ENCODE measurements around the gene KCNJ6. TPM values are rescaled to one million over a fixed set of nuclear protein-coding genes. Genes with fewer than 3 reads are reported as not detected.

KCNJ6 gene
- total and polyA plus RNA-seq, 2 of the 8 experiments (the other 6 are each of a cell fraction or from before 2014, with no cell fraction given), result 0.51 to 1.2 TPM

DNA sequence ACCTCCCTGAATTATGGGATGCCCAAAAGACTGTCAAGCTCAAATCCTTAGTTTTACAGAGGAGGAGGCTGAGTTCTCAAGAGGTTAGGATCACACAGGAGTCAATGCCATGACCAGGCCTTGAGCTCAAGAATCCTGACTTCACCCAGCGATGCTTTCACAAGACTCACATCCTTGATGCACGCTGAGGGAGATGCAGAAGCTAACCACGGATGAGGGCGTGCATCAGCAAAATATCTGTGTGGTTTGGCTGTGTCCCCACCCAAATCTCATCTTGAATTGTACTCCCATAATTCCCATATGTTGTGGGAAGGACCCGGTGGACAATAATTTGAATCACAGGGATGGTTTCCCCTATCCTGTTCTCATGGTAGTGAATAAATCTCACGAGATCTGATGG lies 133.2 kb downstream of the KCNJ6 start:
- CTCF ChIA-PET (ENCODE audit: partially characterized antibody), result no interaction called here
- no peak for DNase-seq (ENCODE audit: low read depth in 1 of 2, low spot score in 2 of 2)

More for the DNA sequence above, 133.2 kb downstream of the KCNJ6 start:
- Histone ChIP-seq H3K4me3 (ENCODE audit: extremely low read depth in 1 of 4, insufficient read depth in 2 of 4, low read depth in 3 of 4, low read length in 4 of 4) (no peak overlapping the region), H3K23me2 (ENCODE audit: low read depth, low read length) (no peaks in the 10 kb centered on the region), H3K4me2 (ENCODE audit: insufficient read depth in 1 of 2, low read depth in 2 of 2, low read length in 2 of 2) (no peak overlapping the region), H4K8ac (ENCODE audit: extremely low read depth, insufficient read depth, low read length) (no peak overlapping the region), H2AFZ (ENCODE audit: low read length) (no peak overlapping the region), H2BK120ac (replicated peaks; ENCODE audit: low read depth, low read length) (no peak overlapping the region), H2AK5ac (ENCODE audit: low read depth, low read length) (no peak overlapping the region), H3K18ac (ENCODE audit: extremely low read depth, low read length) (no peak overlapping the region), H4K5ac (ENCODE audit: insufficient read length, low read depth, low read length) (no peak overlapping the region), H3K27ac (ENCODE audit: low read depth, low read length) (no peak overlapping the region), H2BK20ac (ENCODE audit: low read length) (no peak overlapping the region), H4K20me1 (replicated peaks in 1 of 2; ENCODE audit: control insufficient read depth in 1 of 2, insufficient read depth in 2 of 2, low read length in 2 of 2) (no peaks in the 10 kb centered on the region), H3K4me1 (replicated peaks in 1 of 4; ENCODE audit: control insufficient read depth in 3 of 4, insufficient read depth in 4 of 4, low read length in 3 of 4) (no peaks in the 10 kb centered on the region), H3K36me3 (ENCODE audit: control insufficient read depth in 2 of 4, insufficient read depth in 4 of 4, low read length in 3 of 4) (no peaks in the 10 kb centered on the region), H3K9me3 (ENCODE audit: insufficient read depth in 2 of 2, low read depth in 1 of 2, low read length in 1 of 2) (peaks cover 0 to 4% of the 10 kb centered on the region in 2 experiments; a peak in 1 of 4 replicates), H3K56ac (replicated peaks; ENCODE audit: insufficient read length, low read depth, low read length) (no peak overlapping the region), H3K27me3 (replicated peaks in 1 of 4; ENCODE audit: control insufficient read depth in 3 of 4, extremely low read depth in 1 of 4, insufficient read depth in 3 of 4, low read length in 3 of 4) (no peaks in the 10 kb centered on the region; a peak in 1 of 7 replicates), H2BK15ac (ENCODE audit: low read length) (no peak overlapping the region), H3K4ac (replicated peaks; ENCODE audit: insufficient read length, low read depth, low read length) (no peak overlapping the region), H2BK5ac (ENCODE audit: low read depth, low read length) (no peak overlapping the region), H4K91ac (replicated peaks; ENCODE audit: insufficient read length, low read length) (no peak overlapping the region), H3K14ac (ENCODE audit: insufficient read length) (no peak overlapping the region), H3K23ac (ENCODE audit: insufficient read length) (no peak overlapping the region), H3K79me2 (ENCODE audit: control insufficient read depth in 1 of 2, insufficient read depth in 2 of 2, low read length in 2 of 2) (no peaks in the 10 kb centered on the region), H3K79me1 (ENCODE audit: low read depth, low read length) (no peaks in the 10 kb centered on the region), H2BK12ac (ENCODE audit: low read depth, low read length) (no peak overlapping the region), H3K9ac (replicated peaks in 1 of 4; ENCODE audit: extremely low read depth in 1 of 4, low read depth in 3 of 4, low read length in 3 of 4) (no peak overlapping the region)
- POLR2A ChIA-PET (ENCODE audit: partially characterized antibody), result no interaction called here
- WGBS, 2 experiments (ENCODE audit: extremely low coverage in 1 of 2, insufficient coverage in 1 of 2, insufficient read length in 1 of 2, insufficient replicate concordance in 2 of 2, low coverage in 1 of 2, low lambda C conversion rate in 2 of 2, missing lambda C conversion rate in 1 of 2), result 97% methylated on average over 6 of the region's 6 CpGs; no CpG with 5 or more reads in 1 of the 2 experiments
- FAIRE-seq, result no peak
- TF ChIP-seq JUND (IDR thresholded peaks at IDR 0.05; ENCODE audit: low read length) (no peak), RNF2 (IDR thresholded peaks at IDR 0.05; ENCODE audit: borderline replicate concordance, low read depth, low read length, missing control alignments, poor library complexity, severe bottlenecking) (no peak), NRF1 (IDR thresholded peaks at IDR 0.05; ENCODE audit: low read depth, low read length) (no peak), CHD1 (IDR thresholded peaks at IDR 0.05; ENCODE audit: low read depth, low read length) (no peak), CBX5 (IDR thresholded peaks at IDR 0.05; ENCODE audit: low read depth, low read length) (no peak), BRCA1 (IDR thresholded peaks at IDR 0.05; ENCODE audit: low read depth, low read length) (no peak), TAF1 (IDR thresholded peaks at IDR 0.05; ENCODE audit: low read depth, low read length) (no peak), CHD2 (IDR thresholded peaks at IDR 0.05; ENCODE audit: low read length) (no peak), CTBP2 (IDR thresholded peaks at IDR 0.05; ENCODE audit: borderline replicate concordance, insufficient read depth, insufficient read length, low read length) (no peak), SIN3A (conservative IDR thresholded peaks at IDR 0.05 in 1 of 2, IDR thresholded peaks at IDR 0.05 in 1 of 2; ENCODE audit: low read depth in 1 of 2, low read length in 2 of 2) (no peak), HDAC2 (IDR thresholded peaks at IDR 0.05; ENCODE audit: borderline replicate concordance in 1 of 2, low read depth in 2 of 2, low read length in 2 of 2) (no peak), SP2 (IDR thresholded peaks at IDR 0.05; ENCODE audit: low read length) (no peak)
- TF ChIP-seq, protein P1, sequence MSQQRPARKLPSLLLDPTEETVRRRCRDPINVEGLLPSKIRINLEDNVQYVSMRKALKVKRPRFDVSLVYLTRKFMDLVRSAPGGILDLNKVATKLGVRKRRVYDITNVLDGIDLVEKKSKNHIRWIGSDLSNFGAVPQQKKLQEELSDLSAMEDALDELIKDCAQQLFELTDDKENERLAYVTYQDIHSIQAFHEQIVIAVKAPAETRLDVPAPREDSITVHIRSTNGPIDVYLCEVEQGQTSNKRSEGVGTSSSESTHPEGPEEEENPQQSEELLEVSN (IDR thresholded peaks at IDR 0.05), result no peak
